HG02642 (cell line): ENCODE results near the gene HOXB7.

Experiments
- ATAC-seq: cut with Tn5 transposase; IDR thresholded peaks from one replicate; pipeline ENCODE4 v1.9.1; 2021; ENCODE audit warnings: mild to moderate bottlenecking; ENCODE audit not compliant: unreplicated experiment, poor library complexity

Gene HOXB7

DNA sequence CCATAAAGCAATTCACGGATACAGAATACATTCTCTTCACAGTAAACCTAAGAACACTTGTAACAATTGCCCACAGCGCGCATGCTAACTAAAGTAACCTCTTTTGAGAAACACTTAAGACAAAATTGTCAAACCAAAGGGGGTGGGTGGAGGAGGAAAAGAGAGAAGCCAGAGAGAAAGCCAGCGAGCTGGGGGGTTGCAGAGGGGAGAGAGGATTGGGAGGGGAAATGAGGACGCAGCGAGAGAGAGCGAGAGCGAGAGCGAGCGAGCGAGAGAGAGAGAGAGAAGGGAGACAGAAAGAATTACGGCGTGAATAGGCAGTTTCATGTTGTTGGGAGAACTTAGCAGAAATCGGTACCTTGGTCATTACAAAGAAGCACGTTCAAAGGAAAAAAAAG, 1.6 kb upstream of the HOXB7 start:
- no peak for ATAC-seq

DNA sequence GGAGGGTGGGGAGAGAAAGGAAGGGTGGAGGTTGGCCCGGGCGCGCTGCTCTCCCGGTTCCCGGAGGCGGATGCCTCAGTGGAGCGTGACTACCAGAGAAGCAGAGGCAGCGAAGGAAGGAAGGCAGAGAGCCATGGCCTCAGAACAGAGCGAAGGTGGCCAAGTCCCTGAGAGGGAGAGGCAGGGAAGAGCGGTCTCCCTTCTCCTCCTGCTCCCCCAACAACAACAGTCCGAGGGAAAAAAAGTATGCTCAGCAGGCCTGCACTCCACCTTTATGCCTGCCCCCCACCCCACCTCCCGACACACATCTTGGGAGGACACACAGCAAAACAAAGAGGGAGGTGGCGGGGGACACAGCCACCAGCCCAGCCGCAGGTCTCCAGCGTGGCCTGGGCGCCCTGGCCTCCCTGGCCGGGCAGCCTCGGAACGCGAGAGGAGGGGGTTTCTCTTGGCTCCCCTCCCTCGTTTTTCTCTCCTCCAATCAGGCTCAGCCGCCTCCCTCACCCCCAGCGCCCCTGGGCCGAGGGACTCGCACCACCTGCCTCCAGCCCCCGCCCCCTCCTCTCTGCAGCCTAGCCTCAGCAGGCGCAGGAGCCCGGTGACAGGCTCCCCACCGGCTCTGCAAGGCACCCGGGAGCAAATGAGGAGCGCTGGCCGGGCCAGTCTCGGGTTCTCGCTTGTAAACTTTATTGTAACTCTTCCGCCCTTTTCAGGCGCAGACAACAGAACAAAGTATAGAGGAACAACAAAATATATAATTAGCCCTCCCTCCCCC, 1.1 kb upstream of the HOXB7 start:
- ATAC-seq = no peak

DNA sequence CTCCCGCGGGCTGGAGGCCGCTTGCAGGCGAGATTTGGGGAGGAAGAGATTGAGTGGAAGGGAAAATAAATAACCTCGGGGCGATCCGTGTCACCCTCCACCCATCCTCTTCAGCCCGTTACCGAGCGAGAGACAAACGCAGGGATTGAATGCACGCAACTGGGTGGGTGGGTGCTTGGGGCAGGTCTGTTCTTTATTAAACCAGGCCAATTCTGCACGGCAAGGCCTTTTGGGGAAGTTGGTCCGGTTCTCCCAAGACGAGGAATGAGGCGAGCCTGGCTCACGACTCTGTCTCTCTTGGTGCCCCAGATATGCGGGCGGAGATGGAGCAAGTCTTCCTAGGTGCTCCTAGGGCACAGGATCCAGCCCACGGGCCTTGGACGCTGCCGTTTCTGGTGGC, 396 bp upstream of the HOXB7 start:
- no peak for ATAC-seq

DNA sequence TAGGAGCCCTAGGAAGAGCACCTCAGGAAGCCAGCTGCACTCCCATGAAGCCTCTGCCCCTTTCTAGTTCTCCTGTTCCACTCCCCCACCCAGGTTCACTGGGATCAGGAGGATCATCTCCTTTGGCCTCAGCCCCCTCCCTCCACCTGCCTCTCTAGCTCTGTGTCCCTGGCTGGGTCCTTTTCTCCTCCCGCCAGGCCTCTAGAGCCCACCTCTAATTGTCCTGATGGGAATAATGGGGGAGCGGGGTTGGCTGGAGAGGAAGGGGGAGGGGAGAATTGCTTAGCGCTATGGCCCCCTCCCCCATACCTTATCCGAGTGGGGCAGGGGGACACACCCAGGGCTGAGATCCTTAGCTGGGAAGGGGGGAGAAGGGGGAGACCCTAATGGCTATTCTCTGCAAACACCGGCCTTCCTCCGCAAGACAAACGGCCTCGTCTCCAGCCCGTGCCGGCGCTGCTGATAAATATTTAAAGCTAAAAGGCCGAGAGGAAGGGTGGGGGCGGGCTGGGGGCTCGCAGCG, 997 bp downstream of the HOXB7 start:
- no peak for ATAC-seq

DNA sequence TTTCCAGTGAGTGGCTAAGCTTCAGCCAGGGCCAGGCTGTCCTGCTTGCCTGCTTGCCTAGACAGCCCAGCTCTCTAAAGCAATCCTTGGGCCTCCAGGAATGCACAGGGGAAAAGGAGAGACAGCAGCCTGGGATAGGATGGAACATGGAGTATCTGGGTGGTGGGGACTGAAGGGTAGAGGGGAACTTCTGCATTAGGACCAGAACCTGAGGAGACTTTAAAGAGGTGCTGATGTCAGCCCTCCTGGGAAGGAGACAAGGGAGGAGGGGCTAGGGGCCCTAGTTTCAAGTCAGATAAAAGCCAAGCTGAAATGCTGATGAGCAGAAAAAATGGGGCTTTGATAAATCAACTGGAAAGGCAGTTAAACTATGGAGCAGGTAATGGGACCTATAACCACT, 1.8 kb downstream of the HOXB7 start:
- no peak for ATAC-seq

DNA sequence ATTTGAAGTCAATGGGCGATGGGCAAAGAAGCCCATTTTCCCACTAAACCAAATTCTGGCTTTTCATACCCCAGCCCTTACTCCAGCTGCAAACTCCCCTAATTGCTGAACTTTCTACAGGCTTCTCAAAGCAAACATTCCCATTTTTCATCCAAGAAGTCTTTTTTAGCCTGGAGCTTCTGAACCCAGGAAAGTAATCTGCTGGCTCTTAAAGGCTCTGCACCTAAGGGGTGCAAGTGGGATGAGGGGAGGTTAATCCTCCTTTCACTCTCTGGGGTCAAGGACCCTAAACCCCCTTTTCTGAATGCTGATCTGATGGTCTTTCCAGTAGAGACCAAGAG, 2.4 kb downstream of the HOXB7 start:
- no peak for ATAC-seq

DNA sequence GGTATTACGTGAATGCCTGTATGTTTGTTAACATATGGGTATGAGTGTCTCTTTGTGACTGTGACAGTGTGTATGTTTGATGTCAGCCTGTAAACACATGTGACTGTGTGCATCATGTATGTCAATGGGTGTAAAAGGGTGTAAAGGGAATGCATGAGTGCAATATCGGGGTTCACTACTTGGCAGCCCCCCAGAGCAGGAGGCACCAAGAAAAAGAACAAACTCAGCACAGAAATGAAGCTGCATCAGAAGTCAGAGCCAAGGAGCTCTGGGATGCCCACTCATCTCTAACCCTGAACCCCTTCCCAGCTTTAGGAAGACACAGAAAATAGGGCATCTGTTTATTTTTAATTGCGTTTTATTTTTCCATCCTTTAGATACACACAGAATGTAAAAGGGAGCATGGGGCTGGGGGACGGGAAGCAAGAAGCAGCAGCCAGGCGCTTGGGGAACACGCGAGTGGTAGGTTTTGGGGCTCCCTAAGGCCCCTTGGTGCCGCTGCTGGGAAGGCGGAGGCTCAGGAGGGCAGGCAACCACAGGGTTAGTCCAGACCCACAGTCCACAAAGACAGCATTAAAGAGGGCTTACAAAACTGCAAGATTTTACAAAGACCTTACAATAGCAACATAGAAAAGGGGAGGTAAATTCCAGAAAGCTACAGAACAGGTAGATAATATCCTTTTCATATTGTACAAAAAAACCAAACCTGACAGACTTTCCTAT, 3.8 kb downstream of the HOXB7 start:
- ATAC-seq = no peak

DNA sequence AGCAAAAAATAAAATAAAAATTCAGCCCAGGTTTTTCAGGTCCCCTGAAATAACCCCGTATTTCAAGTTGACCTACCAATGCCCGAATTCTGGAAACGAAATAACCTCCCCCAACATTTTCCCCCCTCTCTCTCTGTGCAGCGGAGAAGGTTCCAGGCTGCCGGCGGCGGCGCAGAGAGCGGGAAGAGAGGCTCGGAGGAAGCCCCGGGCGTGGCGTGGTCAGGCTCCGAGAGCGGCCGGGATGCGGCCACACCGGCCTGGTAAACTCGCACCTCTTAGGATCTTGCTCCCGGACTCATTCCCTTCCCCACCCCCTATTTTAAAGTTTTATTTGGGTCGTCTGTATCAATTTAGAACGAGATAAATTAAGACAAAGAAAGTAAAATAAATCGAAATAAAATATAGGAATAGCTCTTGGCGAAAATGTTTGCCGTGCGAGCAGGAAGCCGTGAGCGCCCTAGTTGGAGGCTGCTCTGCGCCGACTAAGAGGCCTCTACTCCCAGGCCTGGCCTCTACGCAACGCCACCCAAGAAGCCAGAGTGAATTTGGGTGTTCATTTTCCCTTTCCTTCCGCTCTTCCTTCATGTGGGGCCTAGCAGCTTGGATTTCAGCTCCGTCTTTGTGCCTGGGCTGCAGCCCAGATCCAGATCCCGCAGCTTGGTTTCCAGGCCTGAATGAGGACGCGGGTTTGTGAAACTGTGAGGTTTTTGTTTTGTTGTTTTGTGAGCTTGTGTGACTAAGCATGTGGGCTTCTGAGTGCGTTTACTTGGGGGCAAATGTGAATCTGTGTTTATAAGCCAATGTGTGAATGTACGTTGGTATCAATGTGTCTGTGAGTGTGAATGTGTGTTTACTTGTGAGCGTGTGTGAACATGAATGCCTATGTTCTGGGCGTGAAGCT, 4.6 kb downstream of the HOXB7 start:
- ATAC-seq = no peak

DNA sequence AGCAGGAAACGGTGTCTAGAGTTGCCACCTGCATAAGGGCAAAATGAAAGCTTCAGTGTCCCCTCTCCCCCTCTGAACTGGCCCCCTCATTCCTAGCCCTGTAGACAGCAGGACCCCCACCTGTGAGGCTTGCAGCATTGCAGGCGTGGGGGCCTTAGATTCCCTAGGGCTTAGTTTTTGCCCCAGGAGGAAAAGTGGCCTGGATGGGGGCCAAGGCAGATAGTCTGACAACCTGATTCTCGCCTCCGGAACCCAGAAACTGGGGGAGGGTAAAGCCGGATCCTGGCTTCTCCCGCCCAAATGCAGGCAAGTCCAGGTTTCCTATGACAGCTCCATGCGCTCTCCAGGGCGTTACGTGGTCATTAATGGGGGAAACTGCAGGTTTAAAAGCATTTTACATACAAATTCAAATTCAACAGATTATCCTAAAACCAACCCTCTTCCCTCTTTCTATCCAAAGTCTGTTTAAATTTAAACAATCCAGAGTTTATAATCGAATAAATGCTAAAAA, 5.4 kb downstream of the HOXB7 start:
- ATAC-seq = no peak

DNA sequence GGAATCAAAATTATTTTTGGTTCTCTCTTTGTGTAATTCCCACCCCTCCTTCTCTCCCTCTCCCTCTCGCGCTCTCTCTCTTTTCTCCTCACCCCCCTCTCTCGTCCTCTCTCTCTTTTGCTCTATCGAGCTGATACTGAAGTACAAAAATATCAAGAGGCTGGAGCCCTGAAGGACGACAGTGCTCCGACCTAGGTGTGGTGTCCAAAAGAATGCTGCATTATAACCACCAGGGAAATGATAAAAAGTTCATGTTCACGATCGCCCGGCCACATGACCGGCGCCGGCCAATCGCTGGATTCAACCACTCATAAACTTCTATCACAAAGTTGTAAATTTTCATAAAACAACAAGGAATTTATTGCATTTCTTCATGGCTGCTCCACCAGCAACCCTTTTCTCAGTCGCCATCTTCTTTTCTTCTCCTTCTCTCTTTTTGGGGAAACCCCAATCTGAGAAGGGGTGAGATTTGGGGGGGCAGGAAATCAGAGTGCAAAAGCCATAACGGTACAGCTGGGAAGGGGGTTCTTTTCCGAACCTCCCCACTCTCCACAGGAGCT, 6.0 kb downstream of the HOXB7 start, which contains the start of gene HOXB6:
Gene HOXB6, minus strand, starts transcription at position 217 of the 560 bp plus-strand sequence. CDS start 6,836 bp downstream, outside the sequence.
- ATAC-seq = no peak

DNA sequence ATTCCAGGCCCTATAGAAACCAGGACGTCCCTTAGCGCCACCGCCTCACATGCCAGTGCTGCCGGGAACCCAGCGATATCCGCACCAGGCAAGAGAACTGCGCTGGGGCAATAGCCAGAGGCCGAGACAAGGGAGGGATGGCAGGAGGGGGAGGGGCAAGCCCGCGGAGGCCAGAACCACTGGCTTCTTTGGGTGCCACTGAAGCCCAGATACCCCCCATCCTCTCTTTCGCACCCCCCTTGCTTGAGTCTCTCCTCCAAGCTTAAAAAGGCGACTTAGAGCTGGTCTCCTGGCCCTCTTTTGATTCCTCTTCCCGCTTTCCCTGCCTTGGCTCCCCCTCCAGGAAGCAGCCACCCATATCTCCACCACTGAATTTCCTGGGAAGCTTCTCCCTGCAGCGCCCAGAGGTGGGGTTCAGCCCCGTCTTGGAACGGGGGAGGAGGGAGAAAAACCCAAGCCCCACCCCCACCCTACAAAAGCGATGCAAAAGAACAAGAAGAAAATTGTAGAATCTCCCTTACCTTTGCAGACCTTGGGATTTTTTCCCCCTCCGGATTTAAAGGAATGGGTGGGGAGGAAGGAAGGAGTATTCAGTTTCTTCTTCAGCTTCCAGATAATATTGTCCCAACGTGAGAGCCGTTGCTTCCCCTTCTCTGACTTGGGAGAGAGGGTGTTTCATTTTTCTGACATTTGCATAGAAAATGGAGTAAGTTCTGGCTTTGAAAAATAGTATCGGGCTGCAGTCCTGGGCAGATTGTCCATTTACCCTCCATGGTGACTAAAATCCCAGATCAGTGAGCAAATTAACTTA, 6.7 kb downstream of the HOXB7 start:
- ATAC-seq = no peak

DNA sequence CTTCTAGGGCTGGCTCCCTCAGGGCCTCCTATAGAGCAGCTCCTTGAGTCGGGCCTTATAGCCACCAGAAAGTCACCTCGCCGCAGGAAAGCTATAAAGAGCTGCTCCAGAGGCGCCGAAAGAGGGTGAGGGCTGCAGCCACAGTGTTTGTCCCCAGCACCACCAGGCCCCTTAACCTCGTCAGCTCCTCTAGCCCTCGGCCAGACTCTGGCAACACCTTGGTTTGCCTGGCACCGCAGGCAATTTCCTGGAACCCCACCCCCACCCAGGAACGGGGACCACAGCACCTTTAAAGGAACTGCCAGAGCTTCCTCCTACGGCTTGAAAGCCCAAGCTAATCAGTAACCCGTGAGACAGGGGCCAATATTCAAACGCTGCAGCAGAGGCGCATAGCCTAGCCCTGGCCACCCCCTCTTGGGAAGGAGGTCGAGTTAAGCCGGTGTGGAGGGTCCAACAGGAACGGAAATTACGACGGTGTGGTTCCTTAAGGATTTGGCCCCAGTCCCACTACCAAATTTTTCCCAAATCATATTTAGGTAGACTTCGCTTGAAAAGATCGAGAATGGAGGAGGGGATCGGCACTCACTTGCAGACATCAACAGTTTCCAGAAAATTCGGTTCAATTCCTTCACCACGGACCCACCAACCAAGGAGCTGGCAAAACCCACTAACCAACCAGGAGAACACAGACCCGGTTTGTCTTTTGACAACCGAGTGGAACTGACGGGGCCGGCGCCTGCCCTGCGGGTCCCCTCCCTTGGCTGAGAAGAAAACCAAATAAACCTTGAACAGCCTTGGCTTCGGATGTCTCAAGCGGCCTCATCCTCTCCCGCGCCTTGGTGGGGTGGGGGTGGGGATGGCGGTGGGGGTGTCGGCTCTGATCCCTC, 9.0 kb downstream of the HOXB7 start:
- no peak for ATAC-seq

DNA sequence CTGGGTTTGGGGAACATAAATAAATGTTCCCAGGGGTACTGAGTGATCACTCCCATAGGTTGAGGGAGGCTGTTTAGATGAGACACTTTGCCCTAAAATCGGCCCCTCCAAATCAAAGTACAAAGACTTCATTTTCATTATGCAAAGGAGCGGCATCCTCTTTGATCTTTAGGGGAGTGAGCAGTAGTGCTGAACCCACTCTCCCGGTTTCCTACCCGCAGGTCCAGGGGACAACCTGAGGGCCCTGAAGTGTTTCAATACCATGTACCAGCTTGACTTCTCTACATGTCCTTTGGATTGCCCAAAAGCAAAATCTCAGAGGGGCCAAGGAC, 9.6 kb downstream of the HOXB7 start:
- no peak for ATAC-seq

DNA sequence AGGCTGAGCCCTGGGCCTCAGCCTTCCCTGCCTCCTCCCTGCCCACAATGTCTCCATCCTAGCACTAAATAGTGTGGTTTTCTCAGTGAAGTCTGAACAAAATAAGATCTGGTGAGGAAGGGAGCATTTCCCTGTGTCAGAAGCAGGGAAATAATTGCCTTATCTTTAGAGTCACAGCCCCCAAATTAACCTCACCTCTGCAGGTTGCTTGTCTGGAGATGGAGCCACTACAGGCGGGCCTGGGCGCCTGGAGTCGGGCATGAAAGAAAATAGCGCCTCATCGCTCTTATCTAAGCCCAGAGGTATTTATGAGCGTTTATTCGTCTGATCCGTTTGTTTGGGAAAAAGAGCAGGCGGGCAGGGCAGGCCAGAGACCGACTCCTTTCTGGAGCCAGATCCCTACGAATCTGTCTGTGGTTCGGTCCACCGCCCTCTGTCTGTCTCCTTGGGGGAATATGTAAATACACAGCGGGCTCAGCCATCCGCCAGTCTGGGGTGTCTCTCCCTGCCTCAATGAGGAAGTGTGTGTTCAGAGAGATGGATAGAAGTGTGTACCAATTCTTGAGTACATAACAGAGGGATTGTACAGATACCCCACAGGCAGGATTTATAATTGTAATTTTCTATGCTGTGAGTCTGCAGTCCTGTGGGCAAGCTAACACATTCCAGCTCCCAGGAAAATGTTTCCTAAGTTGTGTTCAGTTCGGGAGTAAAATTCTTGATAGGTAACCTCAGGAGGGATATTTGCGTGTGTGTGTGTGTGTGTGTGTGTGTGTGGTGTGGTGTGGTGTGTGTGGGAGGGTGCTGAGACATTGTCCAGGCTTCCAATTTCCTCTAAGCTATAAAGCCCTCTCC, 10.3 kb downstream of the HOXB7 start:
- no peak for ATAC-seq

DNA sequence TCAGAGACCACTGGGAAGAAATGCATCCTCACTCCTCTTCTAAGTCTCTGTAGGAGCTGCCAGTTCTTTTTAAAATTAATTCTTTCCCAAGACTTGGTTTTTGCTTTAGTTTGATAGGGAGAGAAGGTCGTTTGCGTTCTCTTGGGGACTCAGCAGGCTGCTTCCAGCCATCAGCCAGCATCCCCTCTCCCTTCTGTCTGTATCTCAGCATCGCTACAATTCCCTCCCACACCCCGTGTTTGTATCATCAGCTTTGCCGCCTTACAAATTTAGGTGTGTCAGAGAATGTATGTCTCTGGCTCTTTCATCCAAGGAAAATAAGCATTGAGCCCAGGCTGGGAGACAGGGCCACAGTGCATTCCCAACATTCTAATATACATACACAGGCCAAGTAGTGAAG, 11.5 kb downstream of the HOXB7 start:
- no peak for ATAC-seq

DNA sequence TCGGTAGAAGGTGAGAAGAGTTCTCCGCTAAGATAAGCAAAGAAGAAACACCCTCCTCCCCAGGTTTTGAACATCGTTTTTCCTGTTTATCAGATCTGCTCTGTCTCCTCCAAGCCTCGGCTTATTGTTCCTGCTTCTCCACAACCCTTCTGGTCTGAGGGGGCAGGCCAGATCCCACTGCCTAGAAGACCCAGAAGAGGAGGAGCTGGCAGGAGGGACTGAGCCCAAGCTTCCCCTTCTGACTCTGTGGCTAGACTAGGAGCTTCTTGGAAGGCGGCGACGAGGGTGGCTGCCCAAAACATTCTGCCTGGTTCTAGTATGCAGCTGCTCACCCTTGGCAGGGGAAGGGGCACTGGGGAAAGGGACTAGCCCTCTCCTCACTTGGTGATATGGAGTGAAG, 12.1 kb downstream of the HOXB7 start:
- ATAC-seq = no peak

DNA sequence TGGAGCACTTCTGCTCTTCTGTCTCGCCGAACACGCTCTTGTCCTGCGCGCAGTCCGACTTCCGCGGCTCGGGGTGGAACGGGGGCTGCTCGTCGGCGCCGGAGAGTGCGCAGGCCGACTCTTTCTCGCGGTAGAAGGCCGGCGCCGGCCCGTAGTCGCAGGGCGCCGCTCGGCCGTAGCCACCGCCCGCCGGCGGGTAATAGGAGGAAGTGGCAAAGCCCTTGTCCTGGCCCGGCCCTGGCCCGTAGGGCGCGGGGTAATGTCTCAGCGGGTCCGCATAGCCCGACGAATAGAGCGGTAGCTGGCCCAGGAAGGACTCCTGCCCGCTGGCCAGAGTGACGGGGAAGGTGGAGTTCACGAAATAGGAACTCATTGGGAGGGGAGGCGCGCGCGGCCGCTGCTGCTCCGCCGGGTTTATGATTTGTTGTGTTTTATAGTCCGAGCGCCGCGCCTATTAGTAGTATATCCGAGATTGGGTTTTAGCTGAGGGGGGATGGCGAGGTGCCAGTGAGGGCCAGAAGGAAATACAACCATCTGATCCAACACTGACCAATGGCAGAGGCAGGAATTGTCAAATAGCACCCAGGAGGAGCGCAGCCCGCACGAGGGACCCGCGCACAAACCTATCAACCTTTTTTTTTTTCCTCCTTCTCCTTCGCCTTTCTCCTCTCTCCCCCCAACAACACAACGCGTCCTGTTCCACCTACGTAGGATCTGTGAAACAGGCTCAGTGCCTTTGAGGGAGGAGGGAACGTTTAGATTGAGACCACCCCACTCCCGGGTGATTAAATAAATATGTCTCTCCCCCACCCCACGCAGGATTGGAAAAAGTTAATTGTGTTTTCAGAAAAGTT, 12.8 kb downstream of the HOXB7 start:
- ATAC-seq = no peak
